GM18520 (cell line): ENCODE results near the gene KRT17.
"Not testable (repeated sequence)": the region's sequence is repeated elsewhere in the genome, so short reads cannot be mapped to it uniquely, and the experiment has no call there.

ENCODE experiments used
- ATAC-seq: cut with Tn5 transposase; IDR thresholded peaks from one replicate; pipeline ENCODE4 v1.9.1; 2021; ENCODE audit not compliant: unreplicated experiment

The KRT17 gene

GRCh38 chr17:41654678-41655607 lies 30.6 kb upstream of the KRT17 start:
- no peak for ATAC-seq

GRCh38 chr17:41653892-41654677 lies 29.7 kb upstream of the KRT17 start:
- no peak for ATAC-seq

GRCh38 chr17:41653421-41653820 lies 29.0 kb upstream of the KRT17 start:
- ATAC-seq: no peak

GRCh38 chr17:41652461-41652970 lies 28.1 kb upstream of the KRT17 start:
- ATAC-seq: no peak

- no peak for ATAC-seq
Observed at GRCh38 chr17:41651625-41652460, 27.5 kb upstream of the KRT17 start.

GRCh38 chr17:41650794-41651624 lies 26.6 kb upstream of the KRT17 start:
- ATAC-seq: no peak

GRCh38 chr17:41649923-41650519 lies 25.6 kb upstream of the KRT17 start:
- no peak for ATAC-seq

GRCh38 chr17:41648411-41649195 lies 24.2 kb upstream of the KRT17 start:
- no peak for ATAC-seq

- no peak for ATAC-seq
Observed at GRCh38 chr17:41647940-41648410, 23.6 kb upstream of the KRT17 start.

GRCh38 chr17:41647038-41647813 lies 22.9 kb upstream of the KRT17 start:
- no peak for ATAC-seq

- no peak for ATAC-seq
Observed at GRCh38 chr17:41642252-41643156, 18.1 kb upstream of the KRT17 start.

GRCh38 chr17:41640596-41640995 lies 16.2 kb upstream of the KRT17 start:
- not testable (repeated sequence) for ATAC-seq

- no peak for ATAC-seq
Observed at GRCh38 chr17:41639492-41640473, 15.4 kb upstream of the KRT17 start.

GRCh38 chr17:41638941-41639340 lies 14.6 kb upstream of the KRT17 start:
- ATAC-seq: no peak

GRCh38 chr17:41638194-41638593 lies 13.8 kb upstream of the KRT17 start:
- no peak for ATAC-seq

GRCh38 chr17:41636652-41637051 lies 12.3 kb upstream of the KRT17 start:
- no peak for ATAC-seq
